ENCODE results near the gene VLDLR. TPM values are rescaled to one million over a fixed set of nuclear protein-coding genes. Genes with fewer than 3 reads are reported as not detected.

Gene VLDLR
- total and polyA plus RNA-seq, 2 of the 8 experiments (the other 6 are each of a cell fraction or from before 2014, with no cell fraction given) = 24.2 to 49.1 TPM

DNA sequence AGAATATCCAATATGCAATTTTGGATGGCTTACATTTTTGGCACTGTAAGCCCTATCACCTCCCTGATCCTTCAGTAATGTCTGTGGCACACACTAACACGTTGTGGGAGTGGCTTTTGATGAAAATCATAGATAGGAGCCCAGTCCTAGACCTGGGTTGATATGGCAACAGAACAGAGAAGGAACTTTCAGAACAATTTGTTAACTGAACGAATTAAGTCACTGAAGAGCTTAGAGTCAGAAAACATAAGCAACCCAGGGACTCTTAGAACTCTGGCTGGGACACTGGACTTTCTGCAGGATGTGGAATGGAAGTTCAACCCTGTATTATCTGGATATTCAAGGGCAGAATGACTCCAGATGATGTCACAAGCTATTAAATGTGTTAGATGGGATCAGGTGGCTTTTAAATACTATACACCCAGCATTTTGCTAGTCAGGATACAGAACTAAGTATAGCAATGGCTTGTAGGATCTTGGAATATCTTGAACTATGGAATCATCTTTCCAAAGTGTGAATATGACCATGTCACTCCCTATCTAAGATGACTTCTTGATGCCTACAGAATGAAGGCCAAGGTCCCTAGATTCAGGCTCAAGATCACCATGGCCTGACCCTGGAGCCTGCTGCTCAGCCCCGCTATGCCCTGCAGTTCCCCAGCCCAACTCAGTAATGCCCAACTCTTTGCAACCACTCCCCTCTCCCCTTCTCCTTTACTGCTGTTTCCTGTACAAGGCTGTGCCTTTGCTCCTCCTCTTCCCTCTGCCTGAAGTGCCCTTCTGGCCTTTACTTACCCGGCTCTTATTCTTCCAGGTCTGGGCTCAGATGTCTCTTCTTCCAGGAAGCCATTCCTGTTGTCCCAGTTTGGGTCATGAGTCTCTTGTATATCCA is 42.8 kb downstream of the VLDLR start:
- no peak overlapping the region for H3K23ac ChIP-seq (ENCODE audit: insufficient read length)
- H3K9ac ChIP-seq (replicated peaks in 1 of 4; ENCODE audit: extremely low read depth in 1 of 4, low read depth in 3 of 4, low read length in 3 of 4) = no peak overlapping the region
- peaks cover 9 to 11% of the 10 kb centered on the region in 2 experiments; a peak in 3 of 4 replicates for H3K9me3 ChIP-seq (ENCODE audit: insufficient read depth in 2 of 2, low read depth in 1 of 2, low read length in 1 of 2)
- 82% methylated on average over 4 of the region's 4 CpGs; no CpG with 5 or more reads in 1 of the 2 experiments for WGBS, 2 experiments (ENCODE audit: extremely low coverage in 1 of 2, insufficient coverage in 1 of 2, insufficient read length in 1 of 2, insufficient replicate concordance in 2 of 2, low coverage in 1 of 2, low lambda C conversion rate in 2 of 2, missing lambda C conversion rate in 1 of 2)
- H4K20me1 ChIP-seq (replicated peaks in 1 of 2; ENCODE audit: control insufficient read depth in 1 of 2, insufficient read depth in 2 of 2, low read length in 2 of 2) = no peaks in the 10 kb centered on the region
- no peak for DNase-seq (ENCODE audit: low read depth in 1 of 2, low spot score in 2 of 2)
- no peak overlapping the region for H3K4me3 ChIP-seq (ENCODE audit: extremely low read depth in 1 of 4, insufficient read depth in 2 of 4, low read depth in 3 of 4, low read length in 4 of 4)
- no peaks in the 10 kb centered on the region for H3K23me2 ChIP-seq (ENCODE audit: low read depth, low read length)
- H4K91ac ChIP-seq (replicated peaks; ENCODE audit: insufficient read length, low read length) = no peak overlapping the region
- no peak overlapping the region for H3K4ac ChIP-seq (replicated peaks; ENCODE audit: insufficient read length, low read depth, low read length)
- no peaks in the 10 kb centered on the region for H3K79me2 ChIP-seq (ENCODE audit: control insufficient read depth in 1 of 2, insufficient read depth in 2 of 2, low read length in 2 of 2)
- H4K5ac ChIP-seq (ENCODE audit: insufficient read length, low read depth, low read length) = no peak overlapping the region
- ChIA-PET CTCF (ENCODE audit: partially characterized antibody) (interaction anchor here (1.2 to 3.3 kb wide), 3 partner anchors 18 to 531 kb away, joined by 5 to 15 read pairs (median 7); no protein-coding TSS in a partner anchor), POLR2A (ENCODE audit: partially characterized antibody) (interaction anchor here (1.2 to 1.8 kb wide), 2 partner anchors 16 to 32 kb away, joined by 4 to 5 read pairs; no protein-coding TSS in a partner anchor)
- H2BK12ac ChIP-seq (ENCODE audit: low read depth, low read length) = no peak overlapping the region
- H3K56ac ChIP-seq (replicated peaks; ENCODE audit: insufficient read length, low read depth, low read length) = no peak overlapping the region
- no peaks in the 10 kb centered on the region for H3K4me1 ChIP-seq (replicated peaks in 1 of 4; ENCODE audit: control insufficient read depth in 3 of 4, insufficient read depth in 4 of 4, low read length in 3 of 4)
- FAIRE-seq = no peak
- no peak overlapping the region for H4K8ac ChIP-seq (ENCODE audit: extremely low read depth, insufficient read depth, low read length)
- H2BK5ac ChIP-seq (ENCODE audit: low read depth, low read length) = no peak overlapping the region
- no peak overlapping the region for H3K4me2 ChIP-seq (ENCODE audit: insufficient read depth in 1 of 2, low read depth in 2 of 2, low read length in 2 of 2)
- TF ChIP-seq CEBPB (IDR thresholded peaks at IDR 0.05; ENCODE audit: low read depth, low read length) (no peak), TEAD4 (IDR thresholded peaks at IDR 0.05; ENCODE audit: low read depth, low read length) (no peak), ZNF274 (IDR thresholded peaks at IDR 0.05; ENCODE audit: borderline replicate concordance, extremely low read depth, low read length) (no peak), KDM1A (IDR thresholded peaks at IDR 0.05; ENCODE audit: borderline replicate concordance, low read length) (no peak), SP1 (IDR thresholded peaks at IDR 0.05; ENCODE audit: low read depth, low read length) (no peak), SP4 (IDR thresholded peaks at IDR 0.05; ENCODE audit: low read length) (no peak), CBX8 (IDR thresholded peaks at IDR 0.05; ENCODE audit: borderline replicate concordance, low read depth, low read length) (no peak), POLR2A (IDR thresholded peaks at IDR 0.05; ENCODE audit: control extremely low read depth in 1 of 2, low read depth in 2 of 2, low read length in 2 of 2) (no peak), GTF2F1 (IDR thresholded peaks at IDR 0.05; ENCODE audit: borderline replicate concordance, low read depth, low read length) (no peak), CTBP2 (IDR thresholded peaks at IDR 0.05; ENCODE audit: borderline replicate concordance, insufficient read depth, insufficient read length, low read length) (no peak), SIRT6 (IDR thresholded peaks at IDR 0.05; ENCODE audit: low read length) (no peak), SP2 (IDR thresholded peaks at IDR 0.05; ENCODE audit: low read length) (no peak), FOSL1 (IDR thresholded peaks at IDR 0.05; ENCODE audit: insufficient read depth, low read depth, low read length) (no peak)
- H3K27me3 ChIP-seq (replicated peaks in 1 of 4; ENCODE audit: control insufficient read depth in 3 of 4, extremely low read depth in 1 of 4, insufficient read depth in 3 of 4, low read length in 3 of 4) = no peaks in the 10 kb centered on the region
- H3K27ac ChIP-seq (ENCODE audit: low read depth, low read length) = no peak overlapping the region
- H2BK20ac ChIP-seq (ENCODE audit: low read length) = no peak overlapping the region
- no peak overlapping the region for H3K14ac ChIP-seq (ENCODE audit: insufficient read length)
- H3K36me3 ChIP-seq (ENCODE audit: control insufficient read depth in 2 of 4, insufficient read depth in 4 of 4, low read length in 3 of 4) = peaks cover 0 to 11% (median 0%) of the 10 kb centered on the region in 4 experiments; a peak in 1 of 8 replicates
- H3K79me1 ChIP-seq (ENCODE audit: low read depth, low read length) = no peaks in the 10 kb centered on the region
- no peak overlapping the region for H3K18ac ChIP-seq (ENCODE audit: extremely low read depth, low read length)
- no peak overlapping the region for H2BK15ac ChIP-seq (ENCODE audit: low read length)
- H2AFZ ChIP-seq (ENCODE audit: low read length) = no peak overlapping the region
- no peak overlapping the region for H2AK5ac ChIP-seq (ENCODE audit: low read depth, low read length)
- no peak overlapping the region for H2BK120ac ChIP-seq (replicated peaks; ENCODE audit: low read depth, low read length)
